Measurements from ENCODE around the gene PHLDA3. TPM values are rescaled to one million over a fixed set of nuclear protein-coding genes. Genes with fewer than 3 reads are reported as not detected.

PHLDA3 gene
- polyA plus RNA-seq, 1 donor from 2014 or later, result 0.64 TPM

- Mint-ChIP-seq H3K4me3 (no peak overlapping the region), H3K4me1 (peaks cover 0 to 4% (median 0%) of the 10 kb centered on the region in 3 donors), H3K9me3 (no peaks in the 10 kb centered on the region), H3K36me3 (peaks cover 2% of the 10 kb centered on the region), H3K27ac (no peak overlapping the region), H3K27me3 (peaks cover 5% of the 10 kb centered on the region)
Observed at GRCh38 chr1:201450721-201451291, 18.2 kb downstream of the PHLDA3 start.

- peaks cover 7% of the 10 kb centered on the region for H3K27me3 Mint-ChIP-seq
- H3K36me3 Mint-ChIP-seq, result peaks cover 2% of the 10 kb centered on the region
- no peak overlapping the region for H3K27ac Mint-ChIP-seq
- no peaks in the 10 kb centered on the region for H3K9me3 Mint-ChIP-seq
- no peak overlapping the region for H3K4me3 Mint-ChIP-seq
- H3K4me1 Mint-ChIP-seq, result peaks cover 0 to 4% (median 0%) of the 10 kb centered on the region in 3 donors
Observed at GRCh38 chr1:201448990-201449389, 20.0 kb downstream of the PHLDA3 start.

GRCh38 chr1:201447903-201448871 lies 20.8 kb downstream of the PHLDA3 start:
- Mint-ChIP-seq H3K4me3 (peak overlapping the region in 1 of 4 donors; percentile 6), H3K4me1 (peaks cover 0 to 4% (median 0%) of the 10 kb centered on the region in 3 donors), H3K9me3 (peaks cover 0 to 2% (median 0%) of the 10 kb centered on the region in 3 donors), H3K36me3 (peaks cover under 1% of the 10 kb centered on the region), H3K27ac (no peak overlapping the region), H3K27me3 (peaks cover 9% of the 10 kb centered on the region)

- Mint-ChIP-seq H3K4me3 (no peak overlapping the region), H3K36me3 (peaks cover 3% of the 10 kb centered on the region), H3K27ac (no peak overlapping the region), H3K9me3 (peaks cover 0 to 2% (median 0%) of the 10 kb centered on the region in 3 donors), H3K4me1 (peaks cover 0 to 4% (median 0%) of the 10 kb centered on the region in 3 donors), H3K27me3 (peaks cover 9% of the 10 kb centered on the region)
Observed at GRCh38 chr1:201445310-201445709, 23.7 kb downstream of the PHLDA3 start.

- peaks cover 9% of the 10 kb centered on the region for H3K27me3 Mint-ChIP-seq
- no peak overlapping the region for H3K27ac Mint-ChIP-seq
- H3K9me3 Mint-ChIP-seq, result peaks cover 0 to 2% (median 0%) of the 10 kb centered on the region in 3 donors
- peaks cover 3% of the 10 kb centered on the region for H3K36me3 Mint-ChIP-seq
- peaks cover 0 to 5% (median 0%) of the 10 kb centered on the region in 3 donors for H3K4me1 Mint-ChIP-seq
- H3K4me3 Mint-ChIP-seq, result no peak overlapping the region
Observed at GRCh38 chr1:201444792-201445191, 24.2 kb downstream of the PHLDA3 start.

GRCh38 chr1:201443747-201444146 lies 25.2 kb downstream of the PHLDA3 start:
- no peak overlapping the region for H3K27ac Mint-ChIP-seq
- H3K4me1 Mint-ChIP-seq, result peaks cover 0 to 6% (median 0%) of the 10 kb centered on the region in 3 donors
- peaks cover 0 to 2% (median 0%) of the 10 kb centered on the region in 3 donors for H3K9me3 Mint-ChIP-seq
- H3K36me3 Mint-ChIP-seq, result peaks cover 3% of the 10 kb centered on the region
- H3K4me3 Mint-ChIP-seq, result no peak overlapping the region
- peaks cover 10% of the 10 kb centered on the region for H3K27me3 Mint-ChIP-seq

GRCh38 chr1:201436969-201437368 lies 32.0 kb downstream of the PHLDA3 start:
- H3K27ac Mint-ChIP-seq, result peak overlapping the region in 1 of 3 donors; percentile 21
- H3K27me3 Mint-ChIP-seq, result peaks cover 23% of the 10 kb centered on the region
- H3K4me3 Mint-ChIP-seq, result peak overlapping the region in 1 of 4 donors; percentile 1
- H3K4me1 Mint-ChIP-seq, result peaks cover 0 to 7% (median 6%) of the 10 kb centered on the region in 3 donors
- peaks cover 1% of the 10 kb centered on the region for H3K36me3 Mint-ChIP-seq
- H3K9me3 Mint-ChIP-seq, result no peaks in the 10 kb centered on the region

GRCh38 chr1:201436393-201436792 lies 32.6 kb downstream of the PHLDA3 start:
- Mint-ChIP-seq H3K9me3 (no peaks in the 10 kb centered on the region), H3K4me1 (peaks cover 0 to 7% (median 6%) of the 10 kb centered on the region in 3 donors), H3K36me3 (peaks cover 1% of the 10 kb centered on the region), H3K4me3 (no peak overlapping the region), H3K27me3 (peaks cover 26% of the 10 kb centered on the region), H3K27ac (peak overlapping the region in 1 of 3 donors; percentile 21)

GRCh38 chr1:201434266-201434665 lies 34.7 kb downstream of the PHLDA3 start:
- H3K4me1 Mint-ChIP-seq, result peaks cover 0 to 6% (median 5%) of the 10 kb centered on the region in 3 donors
- H3K9me3 Mint-ChIP-seq, result no peaks in the 10 kb centered on the region
- peaks cover 33% of the 10 kb centered on the region for H3K27me3 Mint-ChIP-seq
- no peak overlapping the region for H3K27ac Mint-ChIP-seq
- H3K4me3 Mint-ChIP-seq, result no peak overlapping the region
- peaks cover 1% of the 10 kb centered on the region for H3K36me3 Mint-ChIP-seq

GRCh38 chr1:201433609-201434008 lies 35.4 kb downstream of the PHLDA3 start:
- H3K4me1 Mint-ChIP-seq, result peaks cover 0 to 6% (median 5%) of the 10 kb centered on the region in 3 donors
- H3K27ac Mint-ChIP-seq, result no peak overlapping the region
- peaks cover 1% of the 10 kb centered on the region for H3K36me3 Mint-ChIP-seq
- peaks cover 33% of the 10 kb centered on the region for H3K27me3 Mint-ChIP-seq
- no peak overlapping the region for H3K4me3 Mint-ChIP-seq
- no peaks in the 10 kb centered on the region for H3K9me3 Mint-ChIP-seq

- Mint-ChIP-seq H3K27ac (no peak overlapping the region), H3K9me3 (no peaks in the 10 kb centered on the region), H3K4me1 (peaks cover 0 to 2% (median 2%) of the 10 kb centered on the region in 3 donors), H3K36me3 (no peaks in the 10 kb centered on the region), H3K4me3 (no peak overlapping the region), H3K27me3 (peaks cover 18% of the 10 kb centered on the region)
Observed at GRCh38 chr1:201430776-201431175, 38.2 kb downstream of the PHLDA3 start.

GRCh38 chr1:201429736-201430501 lies 39.1 kb downstream of the PHLDA3 start:
- Mint-ChIP-seq H3K27ac (no peak overlapping the region), H3K4me1 (no peaks in the 10 kb centered on the region), H3K36me3 (no peaks in the 10 kb centered on the region), H3K4me3 (no peak overlapping the region), H3K9me3 (no peaks in the 10 kb centered on the region), H3K27me3 (peaks cover 17% of the 10 kb centered on the region)

GRCh38 chr1:201427963-201428362 lies 41.0 kb downstream of the PHLDA3 start:
- Mint-ChIP-seq H3K4me3 (no peak overlapping the region), H3K9me3 (no peaks in the 10 kb centered on the region), H3K27ac (no peak overlapping the region), H3K4me1 (no peaks in the 10 kb centered on the region), H3K36me3 (peaks cover 2% of the 10 kb centered on the region), H3K27me3 (peaks cover 17% of the 10 kb centered on the region)

- Mint-ChIP-seq H3K4me1 (peaks cover 0 to 6% (median 2%) of the 10 kb centered on the region in 3 donors), H3K9me3 (no peaks in the 10 kb centered on the region), H3K4me3 (no peak overlapping the region), H3K36me3 (peaks cover 2% of the 10 kb centered on the region), H3K27ac (no peak overlapping the region), H3K27me3 (peaks cover 20% of the 10 kb centered on the region)
Observed at GRCh38 chr1:201426479-201427310, 42.3 kb downstream of the PHLDA3 start.
